ENCODE measurements around the gene CCDC88C.

The CCDC88C gene

DNA sequence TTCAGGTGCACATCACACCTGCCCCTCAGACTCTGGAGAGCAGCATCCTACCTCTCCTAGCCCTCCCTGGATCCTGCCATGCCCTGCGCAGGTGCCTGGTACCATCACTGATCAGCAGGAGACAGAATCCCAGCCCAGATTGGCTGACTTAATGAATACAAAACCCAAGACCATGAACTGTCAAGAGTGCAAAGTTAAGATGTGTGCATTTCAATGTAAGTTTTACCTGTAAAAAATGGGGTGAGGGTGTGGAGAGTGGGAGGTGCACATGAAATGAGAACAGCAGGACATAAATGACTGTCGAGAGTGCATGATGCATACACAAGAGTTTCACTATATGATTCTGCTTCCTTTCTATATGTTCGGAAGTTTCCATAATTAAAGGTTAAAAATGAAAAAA is 115.2 kb downstream of the CCDC88C start:
- TF ChIP-seq EZH2 (IDR thresholded peaks at IDR 0.05; ENCODE audit: borderline replicate concordance, low read depth, low read length, severe bottlenecking) = no peak
- TF ChIP-seq, protein P1, sequence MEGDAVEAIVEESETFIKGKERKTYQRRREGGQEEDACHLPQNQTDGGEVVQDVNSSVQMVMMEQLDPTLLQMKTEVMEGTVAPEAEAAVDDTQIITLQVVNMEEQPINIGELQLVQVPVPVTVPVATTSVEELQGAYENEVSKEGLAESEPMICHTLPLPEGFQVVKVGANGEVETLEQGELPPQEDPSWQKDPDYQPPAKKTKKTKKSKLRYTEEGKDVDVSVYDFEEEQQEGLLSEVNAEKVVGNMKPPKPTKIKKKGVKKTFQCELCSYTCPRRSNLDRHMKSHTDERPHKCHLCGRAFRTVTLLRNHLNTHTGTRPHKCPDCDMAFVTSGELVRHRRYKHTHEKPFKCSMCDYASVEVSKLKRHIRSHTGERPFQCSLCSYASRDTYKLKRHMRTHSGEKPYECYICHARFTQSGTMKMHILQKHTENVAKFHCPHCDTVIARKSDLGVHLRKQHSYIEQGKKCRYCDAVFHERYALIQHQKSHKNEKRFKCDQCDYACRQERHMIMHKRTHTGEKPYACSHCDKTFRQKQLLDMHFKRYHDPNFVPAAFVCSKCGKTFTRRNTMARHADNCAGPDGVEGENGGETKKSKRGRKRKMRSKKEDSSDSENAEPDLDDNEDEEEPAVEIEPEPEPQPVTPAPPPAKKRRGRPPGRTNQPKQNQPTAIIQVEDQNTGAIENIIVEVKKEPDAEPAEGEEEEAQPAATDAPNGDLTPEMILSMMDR (IDR thresholded peaks at IDR 0.05; ENCODE audit: borderline replicate concordance, extremely low read depth, low read length, poor library complexity, severe bottlenecking) = no peak
- no peak for DNase-seq
- no peak overlapping the region for H2AFZ ChIP-seq (ENCODE audit: low read depth, low read length)
- H3K9me3 ChIP-seq (ENCODE audit: insufficient read depth, low read length, severe bottlenecking) = no peaks in the 10 kb centered on the region
- no peaks in the 10 kb centered on the region for H3K79me2 ChIP-seq (ENCODE audit: insufficient read depth, low read length)
- no peaks in the 10 kb centered on the region for H3K27me3 ChIP-seq (ENCODE audit: insufficient read depth, low read length, poor library complexity)
- no peak overlapping the region for H3K27ac ChIP-seq (ENCODE audit: low read length)
- H4K20me1 ChIP-seq (ENCODE audit: insufficient read depth, low read length) = peaks cover 14% of the 10 kb centered on the region
- ATAC-seq (ENCODE audit: insufficient read depth, low read depth) = no peak
- H3K36me3 ChIP-seq (ENCODE audit: insufficient read depth, low read length) = peaks cover 96% of the 10 kb centered on the region
- no peaks in the 10 kb centered on the region for H3K4me1 ChIP-seq (ENCODE audit: insufficient read depth, low read length)
- H3K9ac ChIP-seq (ENCODE audit: low read depth, low read length) = no peak overlapping the region
- no peak overlapping the region for H3K4me3 ChIP-seq (ENCODE audit: low read depth in 1 of 2, low read length in 2 of 2)
- no peak overlapping the region for H3K4me2 ChIP-seq (ENCODE audit: insufficient read depth, low read length)

DNA sequence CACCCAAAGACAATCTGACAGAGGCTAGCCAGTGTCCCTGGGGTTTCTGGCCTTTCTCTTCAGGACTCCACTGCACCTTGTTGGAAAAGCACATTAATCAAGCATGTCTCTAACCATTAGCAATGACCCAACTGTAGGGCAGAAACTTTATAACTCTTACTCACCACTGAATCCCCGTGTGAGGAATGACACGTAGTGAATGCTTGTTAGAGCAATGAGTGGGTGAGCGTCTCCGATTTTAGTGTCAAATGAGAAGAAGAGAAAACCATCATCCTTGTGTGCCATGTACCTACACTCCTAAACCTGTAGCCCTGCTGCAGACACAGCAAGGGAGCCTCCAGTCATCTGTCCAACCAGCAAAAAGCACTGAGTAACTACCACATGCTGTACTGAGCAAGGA is 116.7 kb downstream of the CCDC88C start:
- no peak overlapping the region for H3K4me3 ChIP-seq (ENCODE audit: low read depth in 1 of 2, low read length in 2 of 2)
- H3K27me3 ChIP-seq (ENCODE audit: insufficient read depth, low read length, poor library complexity) = no peaks in the 10 kb centered on the region
- no peaks in the 10 kb centered on the region for H3K79me2 ChIP-seq (ENCODE audit: insufficient read depth, low read length)
- H3K36me3 ChIP-seq (ENCODE audit: insufficient read depth, low read length) = peaks cover 96% of the 10 kb centered on the region
- ATAC-seq (ENCODE audit: insufficient read depth, low read depth) (no peak), DNase-seq (no peak)
- peaks cover 18% of the 10 kb centered on the region for H4K20me1 ChIP-seq (ENCODE audit: insufficient read depth, low read length)
- H2AFZ ChIP-seq (ENCODE audit: low read depth, low read length) = no peak overlapping the region
- H3K27ac ChIP-seq (ENCODE audit: low read length) = no peak overlapping the region
- no peak overlapping the region for H3K9ac ChIP-seq (ENCODE audit: low read depth, low read length)
- TF ChIP-seq, protein P1 (IDR thresholded peaks at IDR 0.05; ENCODE audit: borderline replicate concordance, extremely low read depth, low read length, poor library complexity, severe bottlenecking) = no peak
- no peak for TF ChIP-seq EZH2 (IDR thresholded peaks at IDR 0.05; ENCODE audit: borderline replicate concordance, low read depth, low read length, severe bottlenecking)
- no peaks in the 10 kb centered on the region for H3K4me1 ChIP-seq (ENCODE audit: insufficient read depth, low read length)
- no peak overlapping the region for H3K4me2 ChIP-seq (ENCODE audit: insufficient read depth, low read length)
- H3K9me3 ChIP-seq (ENCODE audit: insufficient read depth, low read length, severe bottlenecking) = no peaks in the 10 kb centered on the region

DNA sequence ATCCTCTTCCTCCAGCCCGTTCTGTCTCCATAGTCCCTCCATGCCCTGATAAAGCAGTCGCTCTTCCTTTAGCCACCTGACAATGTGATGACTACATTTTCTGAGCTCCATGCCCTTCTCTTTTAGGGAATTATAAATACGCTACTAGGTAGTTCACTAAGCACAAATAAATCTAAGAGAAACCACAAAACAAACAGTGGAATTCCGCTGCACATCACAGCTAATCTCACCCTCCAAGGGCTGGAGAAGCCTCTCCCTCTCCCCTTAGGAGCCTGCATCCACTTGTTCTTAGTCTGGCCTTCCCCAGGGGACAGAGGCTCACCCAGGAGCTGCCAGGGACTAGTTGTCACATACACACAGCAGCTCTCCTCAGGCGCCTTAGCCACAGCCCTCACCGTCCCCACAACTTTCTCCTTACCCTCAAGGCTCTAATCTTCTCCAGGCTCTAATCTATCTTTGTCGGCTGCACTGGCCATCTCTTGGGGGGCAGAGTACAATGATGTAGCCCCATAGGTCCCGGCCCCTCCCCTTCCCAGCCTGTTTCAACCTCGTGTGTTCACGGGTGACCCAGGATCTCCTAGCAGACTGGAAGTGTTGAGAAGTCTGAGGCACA is 117.2 kb downstream of the CCDC88C start:
- H4K20me1 ChIP-seq (ENCODE audit: insufficient read depth, low read length) = peaks cover 21% of the 10 kb centered on the region
- H3K4me1 ChIP-seq (ENCODE audit: insufficient read depth, low read length) = no peaks in the 10 kb centered on the region
- H3K9me3 ChIP-seq (ENCODE audit: insufficient read depth, low read length, severe bottlenecking) = no peaks in the 10 kb centered on the region
- H2AFZ ChIP-seq (ENCODE audit: low read depth, low read length) = no peak overlapping the region
- H3K4me3 ChIP-seq (ENCODE audit: low read depth in 1 of 2, low read length in 2 of 2) = no peak overlapping the region
- ATAC-seq (ENCODE audit: insufficient read depth, low read depth) (no peak), DNase-seq (no peak)
- H3K27ac ChIP-seq (ENCODE audit: low read length) = no peak overlapping the region
- peaks cover 96% of the 10 kb centered on the region for H3K36me3 ChIP-seq (ENCODE audit: insufficient read depth, low read length)
- no peaks in the 10 kb centered on the region for H3K27me3 ChIP-seq (ENCODE audit: insufficient read depth, low read length, poor library complexity)
- no peaks in the 10 kb centered on the region for H3K79me2 ChIP-seq (ENCODE audit: insufficient read depth, low read length)
- TF ChIP-seq, protein P1 (IDR thresholded peaks at IDR 0.05; ENCODE audit: borderline replicate concordance, extremely low read depth, low read length, poor library complexity, severe bottlenecking) = no peak
- TF ChIP-seq EZH2 (IDR thresholded peaks at IDR 0.05; ENCODE audit: borderline replicate concordance, low read depth, low read length, severe bottlenecking) = no peak
- no peak overlapping the region for H3K9ac ChIP-seq (ENCODE audit: low read depth, low read length)
- no peak overlapping the region for H3K4me2 ChIP-seq (ENCODE audit: insufficient read depth, low read length)

All from DND-41 (cell line).